GM19397 (cell line): Measurements from ENCODE around the gene HSP90AA1.

Experiments used
- ATAC-seq: cut with Tn5 transposase; IDR thresholded peaks from one replicate; pipeline ENCODE4 v1.9.1; 2021; ENCODE audit warnings: mild to moderate bottlenecking, moderate library complexity; ENCODE audit not compliant: unreplicated experiment

Gene HSP90AA1

DNA sequence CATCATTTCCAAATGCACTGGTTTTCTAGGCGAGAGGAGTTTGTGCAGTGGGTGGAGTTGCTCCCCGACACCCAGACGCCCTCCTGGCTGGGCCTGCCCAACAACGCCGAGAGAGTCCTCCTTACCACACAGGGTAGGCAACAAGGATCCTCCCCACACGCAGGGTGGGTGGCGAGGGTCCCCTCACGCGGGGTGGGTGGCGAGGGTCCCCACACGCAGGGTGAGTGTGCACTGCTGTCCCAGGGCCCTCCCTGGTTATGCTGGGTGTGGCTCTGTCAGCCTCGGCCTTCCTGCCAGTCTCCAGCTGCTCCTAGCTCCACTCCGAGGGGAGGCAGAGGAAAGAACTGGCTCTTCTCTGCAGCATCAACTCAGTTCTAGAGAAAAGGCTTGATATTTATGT is 42.3 kb downstream of the HSP90AA1 start:
- no peak for ATAC-seq

GRCh38 chr14:102043251-102044025 is 43.4 kb downstream of the HSP90AA1 start:
- no peak for ATAC-seq

DNA sequence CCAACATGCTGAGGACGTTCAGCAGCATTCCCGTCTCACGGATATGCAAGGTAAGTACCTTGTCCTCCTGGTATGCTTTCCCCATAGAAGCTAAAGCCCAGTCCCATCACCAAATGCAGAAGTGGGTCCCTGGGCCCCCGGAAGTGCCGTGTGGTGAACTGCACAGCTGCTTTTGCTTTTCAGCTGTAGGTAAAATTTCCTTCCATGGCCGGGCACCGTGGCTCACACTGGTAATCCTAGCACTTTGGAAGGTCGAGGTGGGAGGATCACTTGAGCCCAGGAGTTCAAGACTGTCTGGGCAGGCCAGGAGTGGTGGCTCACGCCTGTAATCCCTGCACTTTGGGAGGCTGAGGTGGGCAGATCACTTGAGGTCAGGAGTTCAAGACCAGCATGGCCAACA is 44.1 kb downstream of the HSP90AA1 start:
- ATAC-seq: no peak

DNA sequence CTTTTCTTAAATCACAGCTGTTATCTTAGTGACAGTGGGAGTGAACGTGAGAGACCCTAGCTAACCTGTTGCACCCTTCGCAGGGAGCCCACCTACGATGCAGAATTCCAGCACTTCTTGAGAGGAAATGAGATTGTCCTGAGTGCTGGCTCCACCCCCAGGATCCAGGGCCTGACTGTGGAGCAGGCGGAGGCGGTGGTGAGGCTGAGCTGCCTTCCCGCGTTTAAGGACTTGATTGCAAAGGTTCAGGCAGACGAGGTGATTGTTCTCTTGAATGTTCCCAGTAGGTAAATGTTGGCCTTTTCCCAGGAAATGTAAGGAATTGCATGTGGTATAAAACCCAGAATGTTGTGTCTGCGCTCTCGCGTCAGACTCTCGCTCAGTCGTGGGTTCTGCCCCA is 46.7 kb downstream of the HSP90AA1 start:
- no peak for ATAC-seq

DNA sequence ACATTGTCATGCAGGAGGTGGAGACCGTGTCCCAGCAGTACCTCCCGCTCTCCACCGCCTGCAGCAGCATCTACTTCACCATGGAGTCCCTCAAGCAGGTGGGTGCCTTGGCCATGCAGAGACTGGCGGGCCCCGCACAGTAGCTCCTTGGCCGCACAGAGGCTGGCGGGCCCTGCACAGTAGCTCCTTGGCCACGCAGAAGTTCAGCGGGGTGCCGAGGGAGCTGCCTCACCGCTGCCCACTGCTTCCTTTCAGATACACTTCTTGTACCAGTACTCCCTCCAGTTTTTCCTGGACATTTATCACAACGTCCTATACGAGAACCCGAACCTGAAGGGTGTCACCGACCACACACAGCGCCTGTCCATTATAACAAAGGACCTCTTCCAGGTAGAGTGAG is 47.7 kb downstream of the HSP90AA1 start:
- no peak for ATAC-seq

DNA sequence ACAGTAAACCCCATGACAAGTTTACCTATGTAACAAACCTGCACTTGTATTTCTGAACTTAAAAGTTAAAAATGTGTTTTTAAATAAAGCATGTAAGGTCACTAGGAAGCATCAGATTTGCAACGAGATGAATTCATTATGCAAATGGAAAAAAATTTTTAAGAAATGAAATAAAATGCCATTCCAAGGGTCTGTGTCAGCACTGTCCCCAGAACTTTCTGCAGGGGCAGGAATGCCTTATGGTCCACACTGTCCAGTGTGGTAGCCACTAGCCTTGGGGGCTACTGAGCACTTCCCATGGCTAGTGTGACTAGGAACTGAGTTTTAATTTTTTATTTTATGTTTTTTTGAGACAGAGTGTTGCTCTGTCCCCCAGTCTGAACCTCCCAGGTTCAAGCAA is 49.2 kb downstream of the HSP90AA1 start:
- ATAC-seq: no peak

- no peak for ATAC-seq
Observed at GRCh38 chr14:102035914-102036313, 50.9 kb downstream of the HSP90AA1 start.

DNA sequence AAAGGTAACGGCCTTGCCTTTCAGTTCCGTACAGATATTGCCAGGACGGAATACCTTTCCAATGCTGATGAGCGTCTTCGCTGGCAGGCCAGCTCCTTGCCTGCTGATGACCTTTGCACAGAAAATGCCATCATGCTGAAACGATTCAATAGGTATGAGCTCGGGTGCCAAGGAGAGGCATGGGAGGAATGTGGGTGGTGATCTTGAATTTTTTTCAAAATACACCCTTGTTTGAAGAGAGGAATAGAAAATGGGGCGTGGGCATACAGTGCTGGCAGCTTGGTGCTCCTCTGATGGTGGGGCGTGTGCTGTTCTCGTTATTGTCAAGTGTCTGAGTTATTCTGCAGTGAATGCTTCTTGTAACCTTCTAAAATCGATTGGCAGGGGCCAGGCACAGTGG is 52.5 kb downstream of the HSP90AA1 start:
- no peak for ATAC-seq

DNA sequence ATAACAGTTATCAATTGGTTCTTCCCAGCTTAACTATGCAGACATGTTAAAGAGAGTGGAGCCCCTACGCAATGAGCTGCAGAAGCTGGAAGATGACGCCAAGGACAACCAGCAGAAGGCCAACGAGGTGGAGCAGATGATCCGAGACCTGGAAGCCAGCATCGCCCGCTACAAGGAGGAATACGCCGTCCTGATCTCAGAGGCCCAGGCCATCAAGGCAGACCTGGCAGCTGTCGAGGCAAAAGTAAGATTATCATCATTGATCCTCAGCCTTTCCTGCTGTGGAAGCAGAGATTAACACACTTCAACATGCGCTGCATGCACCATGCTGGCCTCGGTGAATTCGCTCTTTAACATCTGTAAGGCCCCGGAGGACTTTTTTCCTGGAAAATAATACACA is 53.6 kb downstream of the HSP90AA1 start:
- ATAC-seq: no peak
